Measurements from ENCODE around the gene DLL1.
A peak's percentile ranks its signal among the peaks of the same experiment; 100 is the strongest.
"Not testable (repeated sequence)": the region's sequence is repeated elsewhere in the genome, so short reads cannot be mapped to it uniquely, and the experiment has no call there.

Gene DLL1, protein sequence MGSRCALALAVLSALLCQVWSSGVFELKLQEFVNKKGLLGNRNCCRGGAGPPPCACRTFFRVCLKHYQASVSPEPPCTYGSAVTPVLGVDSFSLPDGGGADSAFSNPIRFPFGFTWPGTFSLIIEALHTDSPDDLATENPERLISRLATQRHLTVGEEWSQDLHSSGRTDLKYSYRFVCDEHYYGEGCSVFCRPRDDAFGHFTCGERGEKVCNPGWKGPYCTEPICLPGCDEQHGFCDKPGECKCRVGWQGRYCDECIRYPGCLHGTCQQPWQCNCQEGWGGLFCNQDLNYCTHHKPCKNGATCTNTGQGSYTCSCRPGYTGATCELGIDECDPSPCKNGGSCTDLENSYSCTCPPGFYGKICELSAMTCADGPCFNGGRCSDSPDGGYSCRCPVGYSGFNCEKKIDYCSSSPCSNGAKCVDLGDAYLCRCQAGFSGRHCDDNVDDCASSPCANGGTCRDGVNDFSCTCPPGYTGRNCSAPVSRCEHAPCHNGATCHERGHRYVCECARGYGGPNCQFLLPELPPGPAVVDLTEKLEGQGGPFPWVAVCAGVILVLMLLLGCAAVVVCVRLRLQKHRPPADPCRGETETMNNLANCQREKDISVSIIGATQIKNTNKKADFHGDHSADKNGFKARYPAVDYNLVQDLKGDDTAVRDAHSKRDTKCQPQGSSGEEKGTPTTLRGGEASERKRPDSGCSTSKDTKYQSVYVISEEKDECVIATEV

DNA sequence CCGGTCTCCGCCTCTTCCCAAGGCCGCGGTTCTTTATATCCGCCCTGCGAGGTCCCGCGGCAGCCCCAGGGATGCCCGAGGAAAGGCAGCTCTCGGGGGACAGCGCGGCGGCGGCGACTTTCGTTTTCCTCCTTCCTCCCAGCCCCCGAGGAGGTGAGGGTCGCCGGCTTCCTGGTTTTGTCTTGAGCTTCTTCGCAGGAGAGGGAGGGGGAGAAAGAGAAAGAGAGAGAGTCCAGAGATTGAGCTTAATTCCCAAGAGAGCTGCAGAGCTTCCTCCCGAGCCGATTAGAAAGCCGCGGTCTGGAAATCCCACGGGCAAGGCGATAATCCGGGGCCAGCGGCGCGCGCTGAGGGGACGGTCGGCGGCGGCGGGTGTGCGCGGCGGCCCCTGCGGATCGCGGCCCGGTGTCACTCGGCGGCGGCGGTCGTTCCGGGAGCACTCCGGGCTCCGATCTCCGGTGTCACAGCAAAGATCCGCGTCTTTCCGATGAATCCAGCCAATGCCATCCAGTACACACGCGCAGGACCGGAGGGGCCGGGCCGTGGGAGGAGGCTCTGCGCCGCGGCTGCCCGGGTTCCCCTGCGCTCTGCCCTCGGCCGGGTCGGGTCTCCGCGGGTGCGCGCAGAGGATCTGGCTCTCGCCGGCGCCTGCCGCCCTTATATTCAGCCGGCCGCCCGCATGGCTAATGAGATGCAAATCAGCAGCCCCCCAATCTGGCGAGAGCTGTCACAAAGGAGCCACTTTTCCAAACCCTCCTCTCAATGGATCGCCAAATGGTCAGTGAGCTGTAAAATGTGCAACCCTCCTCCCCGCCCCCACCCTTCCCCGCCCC lies at the start of gene DLL1:
Gene DLL1 (minus strand): TSS at position 783 of the 833 bp plus-strand sequence. CDS start 939 bp downstream, outside the sequence.
- no peak for DNase-seq (ENCODE audit: low read depth in 2 of 2)

DNA sequence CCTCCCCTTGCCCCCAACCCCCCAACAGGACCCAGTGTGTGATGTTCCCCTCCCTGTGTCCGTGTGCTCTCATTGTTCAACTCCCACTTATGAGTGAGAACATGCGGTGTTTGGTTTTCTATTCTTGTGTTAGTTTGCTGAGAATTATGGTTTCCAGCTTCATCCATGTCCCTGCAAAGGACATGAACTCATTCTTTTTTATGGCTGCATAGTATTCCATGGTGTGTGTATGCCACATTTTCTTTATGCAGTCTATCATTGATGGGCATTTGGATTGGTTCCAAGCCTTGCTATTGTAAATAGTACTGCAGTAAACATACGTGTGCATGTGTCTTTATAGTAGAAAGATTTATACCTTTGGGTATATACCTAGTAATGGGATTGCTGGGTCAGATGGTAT lies 44.3 kb upstream of the DLL1 start:
- not testable (repeated sequence) for DNase-seq (ENCODE audit: low read depth in 2 of 2)

DNA sequence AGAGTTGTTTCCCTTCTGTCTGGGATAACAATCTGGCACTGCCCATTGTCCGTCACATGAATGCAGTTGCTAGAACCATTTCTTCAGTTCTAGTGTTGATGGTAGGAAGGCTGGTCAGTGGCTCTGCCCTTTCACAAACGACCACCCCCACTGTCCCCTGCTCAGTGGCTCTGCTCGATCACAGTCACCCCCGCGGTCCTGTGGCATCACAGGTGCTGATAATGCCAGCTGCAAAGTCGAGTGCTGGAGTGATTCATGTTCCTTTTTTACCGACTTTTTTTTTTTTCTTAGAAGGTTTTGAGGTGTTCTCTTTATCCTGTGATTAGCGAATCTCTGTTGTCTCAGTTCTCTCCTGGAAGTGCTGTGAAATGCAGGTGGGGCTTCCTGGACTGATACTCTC lies 38.4 kb upstream of the DLL1 start:
- DNase-seq (ENCODE audit: low read depth in 2 of 2): no peak

DNA sequence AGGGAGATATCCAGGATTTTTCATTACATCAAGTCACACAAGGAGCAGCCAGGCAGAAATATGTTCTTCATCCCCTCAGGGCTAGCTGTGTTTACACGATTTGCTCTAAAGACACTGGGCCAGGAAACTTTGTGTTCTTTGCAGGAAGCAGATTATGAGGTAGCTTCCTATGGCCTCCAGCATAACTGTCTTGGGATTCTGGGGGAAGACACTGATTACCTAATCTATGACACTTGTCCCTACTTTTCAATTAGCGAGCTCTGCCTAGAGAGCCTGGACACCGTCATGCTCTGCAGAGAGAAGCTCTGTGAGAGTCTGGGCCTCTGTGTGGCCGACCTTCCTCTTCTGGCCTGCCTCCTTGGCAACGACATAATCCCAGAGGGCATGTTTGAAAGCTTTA lies 26.8 kb upstream of the DLL1 start:
- DNase-seq (ENCODE audit: low read depth in 2 of 2): no peak

DNA sequence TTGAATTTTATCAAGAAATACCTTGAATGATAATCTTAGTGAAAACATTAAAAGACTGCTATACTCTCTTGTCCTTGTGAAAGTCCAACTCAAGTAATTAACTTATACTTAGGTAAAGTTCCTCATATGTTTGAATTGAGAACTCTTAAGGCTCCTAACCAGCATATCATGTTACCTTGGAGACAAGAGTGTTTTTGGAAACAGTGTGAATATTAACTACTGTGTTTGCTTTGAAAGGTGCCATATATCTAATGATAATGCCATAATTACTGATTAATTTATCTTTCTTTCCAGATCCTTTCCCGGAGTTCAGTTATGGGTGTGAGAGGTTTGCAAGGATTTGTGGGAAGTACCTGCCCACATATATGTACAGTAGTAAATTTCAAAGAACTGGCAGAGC lies 26.2 kb upstream of the DLL1 start:
- no peak for DNase-seq (ENCODE audit: low read depth in 2 of 2)

DNA sequence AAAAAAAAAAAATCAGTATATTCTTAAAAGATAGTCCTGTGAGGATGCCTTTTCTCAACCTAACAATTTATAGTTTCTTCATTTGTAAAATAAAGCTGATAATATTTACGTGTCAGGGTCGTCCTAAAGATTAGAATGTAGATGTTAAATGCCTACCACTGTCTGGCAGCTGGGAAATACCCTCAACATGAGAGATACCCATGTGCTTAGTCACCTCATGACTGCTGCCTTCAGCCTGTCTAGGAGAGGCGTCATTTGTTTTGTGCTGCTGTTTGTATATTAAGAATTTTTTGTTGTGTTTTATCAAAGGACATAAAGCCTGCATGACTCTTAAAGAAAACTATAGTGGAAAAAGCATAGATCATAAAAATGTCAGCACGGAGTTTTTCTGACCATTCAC lies 25.2 kb upstream of the DLL1 start:
- DNase-seq (ENCODE audit: low read depth in 2 of 2): no peak

DNA sequence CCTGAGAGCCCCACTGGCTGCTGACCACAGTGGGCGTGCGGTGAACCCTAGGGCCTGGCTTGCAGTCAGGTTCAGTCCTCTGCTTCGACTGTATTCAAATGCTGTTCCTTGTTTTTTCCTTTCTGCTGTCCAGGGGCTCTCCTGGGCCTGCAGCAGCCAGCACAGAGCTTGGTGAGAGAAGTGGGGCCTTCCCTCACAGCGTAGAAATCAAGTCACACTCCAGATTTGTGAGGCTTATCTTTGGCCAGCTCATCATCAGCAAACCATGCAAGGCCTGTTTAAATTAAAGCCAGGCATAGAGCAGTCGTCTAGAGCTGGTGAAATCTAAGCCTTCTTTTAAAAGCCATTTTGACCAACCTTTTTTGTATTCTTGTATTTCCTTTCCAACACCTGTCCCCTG lies 24.1 kb upstream of the DLL1 start:
- no peak for DNase-seq (ENCODE audit: low read depth in 2 of 2)

DNA sequence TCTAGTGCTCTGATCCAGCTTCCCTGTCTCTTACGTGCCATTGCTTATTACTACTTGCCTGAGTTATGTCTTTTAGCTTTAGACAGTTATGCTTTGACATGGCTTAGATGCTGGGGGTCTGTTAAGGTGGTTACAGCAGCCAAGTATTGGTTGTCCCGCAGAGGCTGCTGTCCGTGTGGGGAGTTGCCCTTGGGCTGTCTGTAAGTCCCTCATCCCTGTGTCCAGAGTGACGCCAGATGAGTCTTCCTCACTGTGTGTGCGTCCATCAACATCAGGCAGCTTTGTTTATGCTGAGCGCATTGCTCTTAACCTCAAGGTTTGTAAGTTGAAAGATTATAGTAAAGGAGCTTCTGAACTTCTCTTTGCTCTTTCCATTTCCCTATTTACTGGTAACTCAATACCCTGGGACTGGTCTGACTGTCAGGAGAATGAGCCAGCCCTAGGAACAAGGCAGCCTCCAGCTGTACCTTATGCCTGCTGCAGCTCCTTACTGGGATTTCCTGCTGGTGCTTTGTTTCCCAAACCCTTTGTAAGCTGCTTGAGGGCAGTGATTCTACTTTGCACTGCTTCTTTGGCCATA lies 22.9 kb upstream of the DLL1 start:
- no peak for DNase-seq (ENCODE audit: low read depth in 2 of 2)

DNA sequence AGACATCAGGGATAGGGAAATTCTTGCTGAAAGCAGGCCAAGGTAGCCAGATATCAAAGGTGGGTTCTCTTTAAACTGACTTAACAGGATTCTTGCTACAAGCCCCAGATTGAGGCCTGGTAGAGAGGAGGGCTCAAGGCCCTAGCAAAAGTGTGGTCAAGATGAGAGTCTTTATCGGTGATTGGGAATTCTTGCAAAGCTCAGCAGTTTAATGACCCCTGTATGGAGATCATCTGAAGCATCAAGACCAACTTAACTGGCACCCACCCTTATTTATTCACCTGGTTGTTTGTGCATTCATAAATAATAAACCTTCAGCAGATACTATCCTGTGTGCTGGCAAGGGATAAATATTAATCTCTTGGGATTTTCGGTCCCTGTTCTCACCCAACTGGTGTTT lies 22.0 kb upstream of the DLL1 start:
- DNase-seq (ENCODE audit: low read depth in 2 of 2): no peak

DNA sequence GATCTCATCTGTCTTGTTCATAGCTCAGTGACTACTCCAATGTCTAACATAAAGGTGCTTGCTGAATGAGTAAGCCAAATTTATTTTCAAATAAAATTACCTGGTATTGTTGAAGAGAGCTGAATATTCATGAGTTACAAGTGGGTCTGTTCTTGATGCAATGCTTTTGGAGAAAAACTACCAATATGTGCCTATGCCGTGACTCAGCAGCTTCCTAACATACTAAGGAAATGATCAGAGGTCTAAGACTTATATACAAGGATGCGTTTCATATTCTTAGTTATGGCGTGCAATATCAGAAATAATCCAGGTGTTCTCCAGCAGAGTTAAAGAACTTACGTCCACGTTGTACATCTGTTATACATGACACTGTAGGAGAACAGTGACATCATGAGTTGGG lies 20.8 kb upstream of the DLL1 start:
- no peak for DNase-seq (ENCODE audit: low read depth in 2 of 2)

DNA sequence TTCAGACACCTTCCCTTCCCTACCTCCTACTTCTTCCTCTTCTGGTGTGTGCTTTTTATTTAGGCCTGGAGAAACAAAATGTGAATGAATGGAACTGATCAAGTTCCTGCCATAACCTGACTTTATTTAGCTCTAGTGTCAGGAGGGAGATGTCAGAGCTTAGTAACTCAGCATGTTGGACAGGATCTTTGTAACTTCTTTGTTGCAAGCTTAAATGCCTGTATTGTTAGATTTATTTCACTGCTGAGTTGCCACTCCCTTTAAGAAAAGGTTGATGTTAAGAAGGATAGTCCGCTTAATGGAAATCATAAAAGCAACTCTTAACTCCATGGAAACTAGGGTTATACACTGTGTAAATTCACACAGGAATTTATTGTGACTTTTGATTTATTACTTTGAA lies 17.9 kb upstream of the DLL1 start:
- no peak for DNase-seq (ENCODE audit: low read depth in 2 of 2)

DNA sequence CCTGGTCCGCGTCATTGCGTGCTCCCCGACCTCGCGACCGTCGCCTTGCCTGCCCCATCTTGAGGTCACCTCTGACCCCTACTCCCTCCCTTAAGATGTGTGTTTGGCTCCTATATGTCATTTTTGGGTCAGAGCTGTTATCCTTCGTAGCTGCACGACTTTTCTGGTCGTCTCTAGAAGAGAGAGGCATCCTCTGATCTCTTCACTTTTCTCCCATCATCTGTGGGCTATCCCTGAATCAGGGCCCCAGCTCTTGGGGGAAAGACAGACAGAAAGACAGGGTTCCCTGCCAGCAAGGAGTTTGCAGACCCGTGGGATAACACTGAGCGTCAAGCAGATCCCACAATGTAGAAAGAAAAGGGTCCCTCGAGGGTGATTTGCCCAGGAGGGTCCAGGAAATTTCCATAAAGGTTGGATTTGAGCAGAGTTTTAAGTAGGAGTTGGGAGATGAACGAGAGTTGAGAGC lies 16.2 kb upstream of the DLL1 start:
- DNase-seq (ENCODE audit: low read depth in 2 of 2): no peak

DNA sequence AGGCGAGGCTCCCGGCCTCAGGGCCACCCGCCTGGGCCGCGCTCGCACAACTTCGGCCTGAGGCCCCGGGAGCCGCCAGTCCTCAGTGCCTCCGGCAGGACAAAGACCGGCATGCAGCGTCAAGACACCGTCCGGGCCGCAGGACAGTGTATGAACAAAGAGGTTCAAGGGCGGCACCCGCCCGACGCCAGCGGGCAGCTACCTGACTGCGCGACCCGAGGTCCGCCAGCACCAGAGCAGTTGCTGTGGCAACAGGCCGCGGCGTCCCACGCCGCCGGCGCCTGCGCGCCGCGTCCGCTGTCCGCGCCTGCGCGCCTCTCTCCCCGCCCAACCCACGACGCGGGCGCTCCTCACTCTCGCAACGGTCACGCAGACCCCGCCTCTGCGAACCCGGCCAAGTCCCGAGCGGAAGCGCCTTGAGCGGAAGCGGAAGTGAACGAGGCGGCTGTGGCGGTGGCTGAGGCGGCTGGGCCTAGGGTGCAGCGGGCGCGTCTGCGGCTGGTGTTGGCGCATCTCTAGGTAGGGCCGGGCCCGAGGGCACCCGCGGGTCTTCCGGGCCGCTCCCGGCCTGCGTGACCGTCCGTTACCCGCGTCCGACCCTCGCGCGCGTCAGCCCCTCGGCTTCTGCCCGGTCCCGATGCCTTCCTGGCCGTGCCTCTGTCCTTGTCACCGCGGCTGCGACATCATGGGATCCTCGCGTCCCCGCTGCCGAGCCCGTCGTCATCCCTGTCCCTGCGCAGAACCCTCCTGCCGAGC lies 15.6 kb upstream of the DLL1 start, which contains the start of gene FAM120B:
Gene FAM120B (plus strand): TSS at position 435 of the 756 bp plus-strand sequence. CDS start 10,633 bp downstream, outside the sequence.
- DNase-seq (ENCODE audit: low read depth in 2 of 2): peak; percentile 89 to 90

DNA sequence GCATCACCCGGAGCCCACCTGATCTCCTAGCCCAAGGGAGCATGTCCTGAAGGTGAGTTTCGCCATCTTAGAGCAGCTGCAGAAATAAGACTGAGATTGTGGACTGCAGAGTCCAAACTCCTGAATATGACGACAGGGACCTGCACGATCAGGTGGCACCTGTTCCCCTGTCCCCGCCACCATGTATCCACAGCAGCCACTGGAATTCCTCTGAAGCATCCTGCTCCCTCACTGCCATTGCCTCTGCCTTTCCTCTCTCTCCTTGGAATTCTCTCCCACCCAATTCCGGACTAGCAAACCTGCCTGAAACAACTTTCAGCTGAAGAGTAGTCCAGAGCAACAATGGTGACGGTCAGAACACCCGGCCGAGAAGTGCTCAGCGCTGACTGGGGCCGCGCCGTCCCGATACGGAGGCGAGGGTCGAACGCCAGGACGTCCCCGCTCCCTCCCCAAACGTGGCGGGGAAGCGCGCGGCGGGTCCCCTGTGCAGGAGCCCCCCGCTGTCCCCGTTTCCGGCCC lies 15.0 kb upstream of the DLL1 start:
- DNase-seq (ENCODE audit: low read depth in 2 of 2): no peak

DNA sequence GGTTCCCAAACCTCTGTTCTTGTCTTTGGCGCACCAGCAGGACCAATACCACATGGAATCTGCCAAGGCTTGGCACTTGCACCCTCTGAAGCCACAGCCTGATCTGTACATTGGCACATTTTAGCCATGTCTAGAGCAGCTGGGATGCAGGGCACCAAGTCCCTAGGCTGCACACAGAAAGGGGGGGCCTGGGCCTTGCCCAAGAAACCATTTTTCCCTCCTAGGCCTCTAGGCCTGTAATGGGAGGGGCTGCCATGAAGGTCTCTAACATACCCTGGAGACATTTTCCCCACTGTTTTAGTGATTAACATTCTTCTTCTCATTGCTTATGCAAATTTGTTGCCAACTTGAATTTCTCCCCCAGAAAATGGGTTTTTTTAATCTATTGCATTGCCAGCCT lies 10.3 kb upstream of the DLL1 start:
- no peak for DNase-seq (ENCODE audit: low read depth in 2 of 2)

DNA sequence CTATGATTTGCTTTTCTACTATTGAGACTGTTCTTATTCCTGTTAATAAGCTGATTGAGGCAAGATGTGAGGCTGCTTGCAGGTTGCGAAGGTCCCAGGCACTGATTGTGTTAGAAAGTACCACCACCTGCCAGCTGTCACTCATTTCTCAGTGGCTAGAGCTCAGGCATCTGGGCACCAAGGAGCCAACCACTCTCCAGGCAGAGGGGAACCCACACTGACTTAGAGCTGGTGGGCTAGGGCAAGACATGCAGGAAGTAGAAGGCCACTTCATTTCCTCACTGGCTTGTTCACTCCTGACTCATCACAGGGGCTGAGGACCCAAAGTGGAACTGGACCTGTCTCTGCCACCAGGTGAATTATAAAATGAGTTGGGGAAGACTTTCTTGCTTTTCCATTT lies 7.8 kb upstream of the DLL1 start:
- DNase-seq (ENCODE audit: low read depth in 2 of 2): no peak

DNA sequence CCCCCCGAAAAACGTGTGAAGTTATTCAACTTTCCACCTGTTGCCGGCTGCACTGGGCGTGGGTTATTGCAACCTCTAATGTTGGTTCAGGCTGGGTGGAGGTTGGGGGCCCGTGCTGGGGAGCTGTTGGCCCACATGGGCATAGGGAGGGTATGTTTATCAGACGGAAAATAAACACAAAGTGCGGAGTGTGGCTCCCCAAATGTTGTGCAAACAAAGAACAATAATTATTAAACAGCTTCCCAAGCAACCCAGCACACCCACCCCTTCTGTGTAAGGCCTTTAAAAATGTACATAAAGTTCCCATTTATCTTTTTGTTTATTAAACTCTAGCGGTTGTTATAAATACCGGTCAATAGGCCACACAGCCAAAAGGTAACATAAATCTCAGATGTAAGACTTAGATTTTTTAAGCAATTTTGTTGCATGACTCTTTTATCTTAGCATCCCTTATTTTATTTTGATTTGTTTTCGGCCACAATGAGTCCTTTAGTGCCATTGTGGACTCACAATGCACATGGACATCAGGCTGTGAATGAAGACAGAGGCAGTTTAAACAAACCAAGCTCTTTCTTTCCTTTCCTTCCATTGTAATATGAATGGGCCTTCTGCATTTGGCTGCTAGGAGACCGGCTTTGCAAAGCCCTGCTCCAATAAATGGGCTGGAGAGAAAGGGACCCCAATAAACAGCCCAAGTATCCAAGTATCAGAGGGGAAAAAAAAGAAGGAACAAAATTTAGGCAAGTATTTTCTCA lies 6.9 kb upstream of the DLL1 start:
- no peak for DNase-seq (ENCODE audit: low read depth in 2 of 2)

DNA sequence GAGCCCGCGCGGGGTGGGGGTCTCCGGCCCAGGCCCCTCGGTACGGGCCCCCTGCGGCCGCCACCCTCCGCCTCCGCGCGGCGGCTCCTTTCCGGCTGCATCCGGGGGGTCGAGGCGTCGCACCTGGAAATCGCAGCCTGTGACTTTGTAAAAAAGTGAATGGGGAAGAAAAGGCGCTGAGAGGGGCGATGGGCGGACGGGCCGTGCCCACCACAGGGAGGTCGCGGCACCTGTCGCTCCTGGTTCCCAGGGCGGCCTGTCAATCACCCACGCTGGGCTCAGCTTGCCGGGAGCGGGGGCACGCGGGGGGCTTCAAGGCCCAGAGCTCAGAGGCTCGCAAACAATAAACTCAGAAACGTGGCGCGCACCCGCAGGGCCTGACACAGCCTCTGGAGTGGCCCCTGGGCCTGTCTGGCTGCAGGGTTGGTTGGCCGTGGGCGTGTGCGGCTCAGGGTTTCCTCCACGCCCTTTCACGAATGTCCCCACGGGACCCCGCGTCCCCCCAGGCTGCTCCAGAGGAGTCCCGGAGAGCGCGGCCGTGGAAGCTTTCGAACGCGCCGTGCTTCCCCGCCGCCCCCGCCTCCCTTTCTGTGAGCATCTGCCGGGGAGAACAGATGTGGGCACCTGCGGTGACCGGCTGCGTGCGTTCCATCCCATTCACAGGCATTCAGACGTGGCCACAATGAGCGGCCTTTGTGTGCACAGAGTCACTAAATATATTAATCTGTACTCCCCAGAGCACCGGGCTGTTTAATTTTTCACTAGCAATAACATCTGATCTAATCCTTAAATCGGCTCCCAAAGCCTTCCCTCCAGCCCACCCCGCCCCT lies 6.1 kb upstream of the DLL1 start:
- no peak for DNase-seq (ENCODE audit: low read depth in 2 of 2)

DNA sequence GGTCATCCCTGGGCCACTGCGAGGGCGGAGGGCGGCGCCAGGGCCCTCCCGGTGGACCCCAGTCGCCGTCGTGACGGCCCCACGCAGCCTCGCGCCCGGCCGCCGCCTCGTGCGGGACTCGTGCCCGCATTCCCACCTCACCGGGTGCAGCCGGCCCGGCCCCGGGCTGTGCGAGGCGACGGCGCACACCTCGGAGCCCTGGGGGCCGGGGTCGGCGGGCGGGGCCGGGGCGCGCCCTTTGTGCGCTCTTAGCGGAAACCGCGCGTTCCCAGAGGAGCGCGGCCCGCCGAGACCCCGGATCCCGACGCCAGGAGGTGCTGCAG lies 5.5 kb upstream of the DLL1 start:
- DNase-seq (ENCODE audit: low read depth in 2 of 2): no peak
